ENCODE results near the gene TRPC3. TPM values are rescaled to one million over a fixed set of nuclear protein-coding genes. Genes with fewer than 3 reads are reported as not detected.

The TRPC3 gene
- total RNA-seq, 2 experiments from 2014 or later: not detected

DNA sequence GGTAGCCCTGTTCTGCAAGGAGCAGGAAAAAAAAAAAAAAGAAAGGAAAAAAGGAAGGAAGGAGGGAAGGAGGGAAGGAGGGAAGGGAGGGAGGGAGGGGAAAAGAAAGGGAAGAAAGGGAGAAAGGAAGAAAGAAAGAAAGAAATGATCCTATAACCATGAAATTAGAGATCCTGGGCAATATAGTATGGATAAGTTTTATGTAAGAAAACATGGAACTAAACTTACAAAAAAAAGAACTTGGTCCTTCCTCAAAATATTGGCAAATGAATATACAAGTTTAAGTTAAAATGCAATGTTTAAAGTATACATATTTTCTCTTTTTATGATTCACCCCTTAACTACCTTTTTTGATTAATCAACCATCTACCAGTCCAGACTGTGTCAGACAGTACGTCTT, 100.5 kb downstream of the TRPC3 start:
- TF ChIP-seq, protein P1, sequence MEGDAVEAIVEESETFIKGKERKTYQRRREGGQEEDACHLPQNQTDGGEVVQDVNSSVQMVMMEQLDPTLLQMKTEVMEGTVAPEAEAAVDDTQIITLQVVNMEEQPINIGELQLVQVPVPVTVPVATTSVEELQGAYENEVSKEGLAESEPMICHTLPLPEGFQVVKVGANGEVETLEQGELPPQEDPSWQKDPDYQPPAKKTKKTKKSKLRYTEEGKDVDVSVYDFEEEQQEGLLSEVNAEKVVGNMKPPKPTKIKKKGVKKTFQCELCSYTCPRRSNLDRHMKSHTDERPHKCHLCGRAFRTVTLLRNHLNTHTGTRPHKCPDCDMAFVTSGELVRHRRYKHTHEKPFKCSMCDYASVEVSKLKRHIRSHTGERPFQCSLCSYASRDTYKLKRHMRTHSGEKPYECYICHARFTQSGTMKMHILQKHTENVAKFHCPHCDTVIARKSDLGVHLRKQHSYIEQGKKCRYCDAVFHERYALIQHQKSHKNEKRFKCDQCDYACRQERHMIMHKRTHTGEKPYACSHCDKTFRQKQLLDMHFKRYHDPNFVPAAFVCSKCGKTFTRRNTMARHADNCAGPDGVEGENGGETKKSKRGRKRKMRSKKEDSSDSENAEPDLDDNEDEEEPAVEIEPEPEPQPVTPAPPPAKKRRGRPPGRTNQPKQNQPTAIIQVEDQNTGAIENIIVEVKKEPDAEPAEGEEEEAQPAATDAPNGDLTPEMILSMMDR (IDR thresholded peaks at IDR 0.05): no peak
- H3K9me3 ChIP-seq (ENCODE audit: control insufficient read depth in 1 of 2, insufficient read depth in 1 of 2, low read length in 2 of 2): no peaks in the 10 kb centered on the region
- Mint-ChIP-seq H3K9me3 (no peaks in the 10 kb centered on the region), H3K27me3 (no peaks in the 10 kb centered on the region), H3K4me1 (ENCODE audit: low read depth) (no peaks in the 10 kb centered on the region), H3K36me3 (ENCODE audit: low read depth) (peaks cover 33% of the 10 kb centered on the region), H3K27ac (no peak overlapping the region), H3K4me3 (no peak overlapping the region)
- no peaks in the 10 kb centered on the region for H3K27me3 ChIP-seq (ENCODE audit: control insufficient read depth in 1 of 2, insufficient read depth in 2 of 2, low read length in 2 of 2)
- H3K4me1 ChIP-seq (ENCODE audit: insufficient read depth, low read length): no peaks in the 10 kb centered on the region
- ATAC-seq (ENCODE audit: poor library complexity) (no peak), DNase-seq (no peak)
- H3K36me3 ChIP-seq (ENCODE audit: insufficient read depth, low read length): peaks cover 3% of the 10 kb centered on the region
- ChIA-PET POLR2A (no interaction called here), CTCF (no interaction called here)
- intact Hi-C loops (cut with DNase I, micrococcal nuclease): no loop called here
- no peak overlapping the region for H3K27ac ChIP-seq (ENCODE audit: low read depth in 1 of 2, low read length in 2 of 2)
- H3K4me3 ChIP-seq (ENCODE audit: low read length): no peak overlapping the region

- Histone ChIP-seq H3K4me1 (ENCODE audit: insufficient read depth, low read length) (no peaks in the 10 kb centered on the region), H3K4me3 (ENCODE audit: low read length) (no peak overlapping the region), H3K27me3 (ENCODE audit: control insufficient read depth in 1 of 2, insufficient read depth in 2 of 2, low read length in 2 of 2) (no peaks in the 10 kb centered on the region), H3K36me3 (ENCODE audit: insufficient read depth, low read length) (peaks cover 10% of the 10 kb centered on the region), H3K9me3 (ENCODE audit: control insufficient read depth in 1 of 2, insufficient read depth in 1 of 2, low read length in 2 of 2) (no peaks in the 10 kb centered on the region), H3K27ac (ENCODE audit: low read depth in 1 of 2, low read length in 2 of 2) (no peak overlapping the region)
- Mint-ChIP-seq H3K27me3 (no peaks in the 10 kb centered on the region), H3K4me3 (no peak overlapping the region), H3K36me3 (ENCODE audit: low read depth) (peaks cover 47% of the 10 kb centered on the region), H3K9me3 (no peaks in the 10 kb centered on the region), H3K4me1 (ENCODE audit: low read depth) (no peaks in the 10 kb centered on the region), H3K27ac (no peak overlapping the region)
- CTCF ChIA-PET: no interaction called here
- DNase-seq (no peak), ATAC-seq (ENCODE audit: poor library complexity) (no peak)
- intact Hi-C loops (cut with DNase I, micrococcal nuclease): no loop called here
- POLR2A ChIA-PET: no interaction called here
- TF ChIP-seq, protein P1 (IDR thresholded peaks at IDR 0.05): no peak
These were observed 105.2 kb downstream of the TRPC3 start for GRCh38 chr4:121846662-121847061.

DNA sequence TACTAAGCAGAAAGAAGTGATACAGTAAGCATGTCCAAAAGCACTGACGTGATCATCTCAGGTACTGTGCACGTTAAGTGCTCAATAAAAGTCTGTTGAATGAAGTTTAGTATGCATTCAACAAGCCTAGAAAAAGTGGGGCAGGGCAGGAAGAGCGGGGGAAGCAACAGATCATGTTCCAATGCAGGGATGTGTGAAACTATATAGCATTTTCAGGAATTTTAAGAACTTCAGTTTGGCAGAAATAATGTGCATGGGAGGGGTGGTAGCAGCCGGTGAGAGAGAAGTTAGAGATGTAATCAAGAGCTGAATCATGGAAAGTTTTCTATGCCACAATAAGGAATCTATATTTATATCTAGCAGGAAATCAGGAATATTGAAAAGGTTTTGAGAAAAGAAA, 109.0 kb downstream of the TRPC3 start:
- Mint-ChIP-seq H3K9me3 (no peaks in the 10 kb centered on the region), H3K27me3 (no peaks in the 10 kb centered on the region), H3K27ac (no peak overlapping the region), H3K36me3 (ENCODE audit: low read depth) (peaks cover 60% of the 10 kb centered on the region), H3K4me3 (no peak overlapping the region), H3K4me1 (ENCODE audit: low read depth) (no peaks in the 10 kb centered on the region)
- peaks cover 14% of the 10 kb centered on the region for H3K36me3 ChIP-seq (ENCODE audit: insufficient read depth, low read length)
- H3K4me1 ChIP-seq (ENCODE audit: insufficient read depth, low read length): no peaks in the 10 kb centered on the region
- TF ChIP-seq, protein P1 (IDR thresholded peaks at IDR 0.05): no peak
- H3K27ac ChIP-seq (ENCODE audit: low read depth in 1 of 2, low read length in 2 of 2): no peak overlapping the region
- no peak for ATAC-seq (ENCODE audit: poor library complexity)
- no peaks in the 10 kb centered on the region for H3K27me3 ChIP-seq (ENCODE audit: control insufficient read depth in 1 of 2, insufficient read depth in 2 of 2, low read length in 2 of 2)
- H3K9me3 ChIP-seq (ENCODE audit: control insufficient read depth in 1 of 2, insufficient read depth in 1 of 2, low read length in 2 of 2): no peaks in the 10 kb centered on the region
- ChIA-PET CTCF (no interaction called here), POLR2A (no interaction called here)
- intact Hi-C loops (cut with DNase I, micrococcal nuclease): loop anchor here in 1 of 2 experiments (2.0 kb wide), 1 partner anchor 16 kb away; no protein-coding TSS in a partner anchor
- H3K4me3 ChIP-seq (ENCODE audit: low read length): no peak overlapping the region
- no peak for DNase-seq

All from CD4-positive, alpha-beta T cell (primary cell).